Chondrocyte (in vitro differentiated cells): ENCODE data around the gene PDE4D. TPM values are rescaled to one million over a fixed set of nuclear protein-coding genes. Genes with fewer than 3 reads are reported as not detected.

Source experiments
- DNase-seq: peaks from one replicate; pipeline ENCODE4 v3.0.0; 2021; ENCODE audit warnings: mixed read lengths, low spot score
- H3K27ac Mint-ChIP-seq: one replicate; pipeline ENCODE4 v1.8.0; 2021; ENCODE audit warnings: mild to moderate bottlenecking, moderate library complexity, mixed read lengths; ENCODE audit not compliant: unreplicated experiment
- H3K27me3 Mint-ChIP-seq: 2 replicates; pipeline ENCODE4 v1.8.0; 2021; ENCODE audit warnings: low read depth, mixed read lengths
- H3K36me3 Mint-ChIP-seq: 2 replicates; pipeline ENCODE4 v1.8.0; 2021; ENCODE audit warnings: low read depth, mixed read lengths
- H3K4me1 Mint-ChIP-seq: 2 replicates; pipeline ENCODE4 v1.8.0; 2021; ENCODE audit warnings: low read depth, mild to moderate bottlenecking, mixed read lengths
- H3K4me3 Mint-ChIP-seq: one replicate; pipeline ENCODE4 v1.8.0; 2021; ENCODE audit warnings: mild to moderate bottlenecking, moderate library complexity, mixed read lengths; ENCODE audit not compliant: unreplicated experiment
- H3K9me3 Mint-ChIP-seq: 2 replicates; pipeline ENCODE4 v1.8.0; 2021; ENCODE audit warnings: low read depth, mixed read lengths
- total RNA-seq: library from RNA; stranded (reverse); gene quantifications from 3 replicates; pipeline ENCODE4 v1.2.1, GENCODE V29; 2021
- TF ChIP-seq, protein P1 (sequence below): fragments of 200-600 bp; sonication (generic); IDR thresholded peaks from 2 replicates; pipeline ENCODE4 v1.5.0; 2021; ENCODE audit warnings: antibody characterized with exemption, mild to moderate bottlenecking, moderate library complexity

The PDE4D gene
- total RNA-seq, 1 donor from 2014 or later = 21.1 TPM

DNA sequence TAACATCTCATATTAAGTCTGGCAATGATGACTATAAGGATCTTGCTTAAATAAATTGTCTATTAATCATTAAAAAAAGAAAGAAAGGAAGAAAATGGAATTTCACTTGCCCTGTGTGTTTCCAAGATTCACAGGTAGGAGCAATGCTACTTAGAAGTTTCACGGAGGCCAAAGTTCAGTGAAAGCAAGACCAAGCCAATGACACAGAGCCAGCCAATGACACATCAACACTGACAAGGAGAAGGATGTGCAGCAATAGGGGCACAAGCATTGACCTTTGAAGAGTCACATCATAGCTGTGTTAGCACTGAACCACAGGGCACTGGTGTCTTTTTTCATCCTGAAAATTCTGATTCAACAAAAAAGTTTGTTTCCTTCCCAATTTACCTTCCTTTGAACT, 364.3 kb downstream of the PDE4D start:
- TF ChIP-seq, protein P1, sequence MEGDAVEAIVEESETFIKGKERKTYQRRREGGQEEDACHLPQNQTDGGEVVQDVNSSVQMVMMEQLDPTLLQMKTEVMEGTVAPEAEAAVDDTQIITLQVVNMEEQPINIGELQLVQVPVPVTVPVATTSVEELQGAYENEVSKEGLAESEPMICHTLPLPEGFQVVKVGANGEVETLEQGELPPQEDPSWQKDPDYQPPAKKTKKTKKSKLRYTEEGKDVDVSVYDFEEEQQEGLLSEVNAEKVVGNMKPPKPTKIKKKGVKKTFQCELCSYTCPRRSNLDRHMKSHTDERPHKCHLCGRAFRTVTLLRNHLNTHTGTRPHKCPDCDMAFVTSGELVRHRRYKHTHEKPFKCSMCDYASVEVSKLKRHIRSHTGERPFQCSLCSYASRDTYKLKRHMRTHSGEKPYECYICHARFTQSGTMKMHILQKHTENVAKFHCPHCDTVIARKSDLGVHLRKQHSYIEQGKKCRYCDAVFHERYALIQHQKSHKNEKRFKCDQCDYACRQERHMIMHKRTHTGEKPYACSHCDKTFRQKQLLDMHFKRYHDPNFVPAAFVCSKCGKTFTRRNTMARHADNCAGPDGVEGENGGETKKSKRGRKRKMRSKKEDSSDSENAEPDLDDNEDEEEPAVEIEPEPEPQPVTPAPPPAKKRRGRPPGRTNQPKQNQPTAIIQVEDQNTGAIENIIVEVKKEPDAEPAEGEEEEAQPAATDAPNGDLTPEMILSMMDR = no peak
- no peak overlapping the region for H3K4me3 Mint-ChIP-seq
- H3K27me3 Mint-ChIP-seq = no peaks in the 10 kb centered on the region
- DNase-seq = no peak
- H3K36me3 Mint-ChIP-seq = no peaks in the 10 kb centered on the region
- H3K27ac Mint-ChIP-seq = no peak overlapping the region
- H3K9me3 Mint-ChIP-seq = no peaks in the 10 kb centered on the region
- H3K4me1 Mint-ChIP-seq = peaks cover 15% of the 10 kb centered on the region

DNA sequence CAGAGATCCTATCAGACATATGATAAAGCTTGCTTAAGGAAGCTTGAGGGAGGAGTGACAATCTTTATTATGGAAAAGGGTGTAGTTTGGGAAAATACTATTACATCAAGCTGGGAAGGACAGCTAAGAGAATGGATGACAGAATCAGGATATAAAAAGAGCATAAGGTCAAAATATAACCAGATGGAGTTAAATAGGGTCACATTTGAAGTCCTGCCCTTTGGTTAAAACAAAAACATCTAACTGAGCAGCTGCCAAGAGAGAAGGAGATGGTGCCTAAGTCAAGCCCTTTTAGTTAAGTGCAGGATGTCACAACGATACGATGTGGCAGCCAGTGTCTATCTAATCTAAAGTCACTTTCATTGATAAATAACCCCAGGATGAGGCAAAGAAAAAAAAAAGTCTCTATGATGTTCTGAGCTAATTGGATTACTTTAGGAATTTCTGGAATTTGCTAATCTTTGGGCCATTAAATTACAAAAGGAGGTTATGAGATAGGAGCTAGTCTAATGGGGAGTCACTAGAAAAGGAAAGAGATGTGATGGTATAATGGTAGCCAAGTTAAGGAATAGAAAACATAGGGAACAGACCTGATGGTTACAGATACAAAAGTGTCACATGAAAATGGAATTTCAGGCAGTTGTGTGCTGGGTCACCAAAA, 365.2 kb downstream of the PDE4D start:
- Mint-ChIP-seq H3K36me3 (no peaks in the 10 kb centered on the region), H3K27me3 (no peaks in the 10 kb centered on the region), H3K9me3 (peaks cover 5% of the 10 kb centered on the region), H3K27ac (no peak overlapping the region), H3K4me3 (no peak overlapping the region), H3K4me1 (peaks cover 15% of the 10 kb centered on the region)
- TF ChIP-seq, protein P1 = no peak
- no peak for DNase-seq

DNA sequence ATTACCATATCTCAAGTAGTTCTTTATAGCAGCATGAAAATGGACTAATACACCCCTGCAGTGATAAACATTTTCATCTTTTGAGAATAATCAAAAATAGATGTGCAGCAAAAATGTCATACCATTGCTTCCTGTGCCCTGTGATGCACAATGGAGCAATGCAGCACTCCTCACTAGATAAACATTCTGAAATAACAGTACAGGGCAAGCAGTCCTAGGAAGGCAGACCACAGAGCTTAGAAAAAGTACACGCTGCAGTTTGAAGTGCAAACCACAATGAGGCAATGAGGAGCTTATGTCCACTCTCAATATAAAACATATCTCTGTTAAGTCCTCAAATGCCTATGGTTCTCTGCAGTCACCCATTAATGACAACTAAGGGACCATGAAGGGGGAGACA, 367.6 kb downstream of the PDE4D start:
- Mint-ChIP-seq H3K4me1 (peaks cover 15% of the 10 kb centered on the region), H3K9me3 (peaks cover 5% of the 10 kb centered on the region), H3K27me3 (no peaks in the 10 kb centered on the region), H3K27ac (peak overlapping the region; percentile 46), H3K36me3 (no peaks in the 10 kb centered on the region), H3K4me3 (no peak overlapping the region)
- TF ChIP-seq, protein P1 = peak; percentile 71
- DNase-seq = no peak

DNA sequence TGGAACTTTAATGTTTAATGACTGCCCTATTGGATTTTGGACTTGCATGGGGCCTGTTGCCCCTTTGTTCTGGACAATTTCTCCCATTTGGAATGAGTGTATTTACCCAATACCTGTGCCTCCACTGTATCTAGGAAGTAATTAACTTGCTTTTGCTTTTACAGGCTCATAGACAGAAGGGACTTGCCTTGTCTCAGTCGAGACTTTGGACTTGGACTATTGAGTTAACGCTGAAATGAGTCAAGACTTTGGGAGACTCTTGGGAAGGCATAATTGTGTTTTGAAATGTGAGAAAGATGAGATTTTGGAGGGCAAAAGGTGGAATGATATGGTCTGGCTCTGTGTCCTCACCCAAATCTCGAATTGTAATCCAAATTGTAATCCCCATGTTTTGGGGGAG, 368.2 kb downstream of the PDE4D start:
- H3K27me3 Mint-ChIP-seq = no peaks in the 10 kb centered on the region
- no peaks in the 10 kb centered on the region for H3K36me3 Mint-ChIP-seq
- H3K4me3 Mint-ChIP-seq = no peak overlapping the region
- peaks cover 5% of the 10 kb centered on the region for H3K9me3 Mint-ChIP-seq
- TF ChIP-seq, protein P1 = no peak
- H3K4me1 Mint-ChIP-seq = peaks cover 15% of the 10 kb centered on the region
- DNase-seq = no peak
- H3K27ac Mint-ChIP-seq = no peak overlapping the region

DNA sequence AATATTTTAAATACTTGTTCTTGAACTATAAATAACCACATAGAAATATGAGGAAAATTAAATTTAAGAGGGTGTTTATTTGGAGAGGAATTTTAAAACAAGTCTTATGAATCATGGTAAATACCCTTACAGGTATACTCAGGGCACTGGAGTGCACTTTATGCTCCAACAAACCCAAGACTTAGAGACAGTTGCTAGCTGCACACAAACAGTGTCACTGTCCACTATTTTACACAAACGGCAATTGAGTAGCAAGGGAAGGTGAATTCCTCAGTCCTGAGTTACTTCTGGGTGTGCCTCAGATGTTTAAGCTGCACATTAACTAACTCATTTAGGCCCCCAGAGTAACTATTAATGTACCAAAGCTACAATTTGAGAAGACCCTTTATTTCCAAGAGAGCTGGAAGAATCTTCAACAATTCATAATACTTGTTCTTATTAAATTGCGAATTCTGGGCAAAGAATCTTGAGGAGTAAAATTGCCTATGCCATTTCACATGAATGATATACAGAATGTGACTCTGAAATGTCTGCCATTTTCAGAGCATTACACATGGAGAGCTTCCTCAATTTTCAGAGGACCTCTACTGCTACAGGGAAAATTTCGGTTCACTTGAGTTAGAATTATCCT, 371.2 kb downstream of the PDE4D start:
- peaks cover 24% of the 10 kb centered on the region for H3K4me1 Mint-ChIP-seq
- no peak overlapping the region for H3K27ac Mint-ChIP-seq

More for the DNA sequence above, 371.2 kb downstream of the PDE4D start:
- Mint-ChIP-seq H3K27me3 (no peaks in the 10 kb centered on the region), H3K36me3 (no peaks in the 10 kb centered on the region), H3K4me3 (no peak overlapping the region), H3K9me3 (peaks cover 5% of the 10 kb centered on the region)
- DNase-seq = no peak
- TF ChIP-seq, protein P1 = no peak
